Natural killer cell (primary cell): ENCODE data around the gene UPK1A. TPM values are rescaled to one million over a fixed set of nuclear protein-coding genes. Genes with fewer than 3 reads are reported as not detected.

Experiments used
- ATAC-seq, 3 donors: fragments of 150-1000 bp in 2 of 3; fragments of 200-7000 bp in 1 of 3; cut with Tn5 transposase; 1 replicate in 1 of 3; 2 replicates in 2 of 3; pipeline ENCODE4 v1.10.0; 2021; ENCODE audit warnings: mild to moderate bottlenecking in 2 of 3, moderate library complexity in 2 of 3
- DNase-seq, 2 donors: peaks; one replicate each; pipeline versions ENCODE4 v3.0.0 to v3.0.0-alpha.2; 2013 to 2021; ENCODE audit warnings: mixed read lengths in 1 of 2
- H3K27ac ChIP-seq: one replicate; pipeline ENCODE4 v1.5.1; 2013; ENCODE audit warnings: mild to moderate bottlenecking, low read length
- H3K27me3 ChIP-seq: one replicate; pipeline ENCODE4 v1.6.1; 2013; ENCODE audit warnings: low read length; ENCODE audit not compliant: control insufficient read depth, insufficient read depth
- H3K36me3 ChIP-seq: one replicate; pipeline ENCODE4 v1.6.1; 2013; ENCODE audit warnings: low read length; ENCODE audit not compliant: control insufficient read depth, insufficient read depth
- H3K4me1 ChIP-seq: one replicate; pipeline ENCODE4 v1.6.1; 2013; ENCODE audit warnings: low read length; ENCODE audit not compliant: control insufficient read depth, insufficient read depth
- H3K4me3 ChIP-seq: one replicate; pipeline ENCODE4 v1.5.1; 2013; ENCODE audit warnings: low read length
- H3K9me3 ChIP-seq: one replicate; pipeline ENCODE4 v1.6.1; 2013; ENCODE audit warnings: low read length; ENCODE audit not compliant: control insufficient read depth, insufficient read depth
- H3K27ac Mint-ChIP-seq, 2 donors: one replicate each; pipeline ENCODE4 v1.8.0; 2022; ENCODE audit warnings: mild to moderate bottlenecking in 2 of 2, mixed read lengths in 2 of 2, moderate library complexity in 1 of 2
- H3K27me3 Mint-ChIP-seq, 2 donors: one replicate each; pipeline ENCODE4 v1.8.0; 2022; ENCODE audit warnings: low read depth in 2 of 2, mixed read lengths in 2 of 2
- H3K36me3 Mint-ChIP-seq: one replicate; pipeline ENCODE4 v1.8.0; 2022; ENCODE audit warnings: mixed read lengths
- H3K4me1 Mint-ChIP-seq, 2 donors: one replicate each; pipeline ENCODE4 v1.8.0; 2022; ENCODE audit warnings: mixed read lengths in 2 of 2
- H3K4me3 Mint-ChIP-seq: one replicate; pipeline ENCODE4 v1.8.0; 2022; ENCODE audit warnings: mild to moderate bottlenecking, moderate library complexity, mixed read lengths
- H3K9me3 Mint-ChIP-seq, 2 donors: one replicate each; pipeline ENCODE4 v1.8.0; 2022; ENCODE audit warnings: mixed read lengths in 2 of 2
- WGBS: methylation state at CpG from one replicate; pipeline ENCODE4 v1.1.7; 2013; ENCODE audit warnings: missing lambda C conversion rate; ENCODE audit not compliant: insufficient coverage; 5-methylcytosine and 5-hydroxymethylcytosine counted together
- intact Hi-C: fragments of 100-400 bp; cut with micrococcal nuclease; formaldehyde crosslinking; loops from one replicate; pipeline ENCODE4 v1.14.2; 2022
- total RNA-seq, 4 donors: library from RNA; stranded (reverse); fragments of 120-200 nt in 1 of 4; gene quantifications; one replicate each; pipeline versions ENCODE4 v1.2.3 to v1.2.4, GENCODE V29; 2013 to 2022
- TF ChIP-seq, protein P1 (sequence below): fragments of 200-600 bp; IDR thresholded peaks from one replicate; pipeline ENCODE4 v1.8.0; 2022; ENCODE audit warnings: antibody characterized with exemption

Gene UPK1A
- total RNA-seq, 3 donors from 2014 or later (not counting 1 experiment from before 2014, with no cell fraction given): not detected

DNA sequence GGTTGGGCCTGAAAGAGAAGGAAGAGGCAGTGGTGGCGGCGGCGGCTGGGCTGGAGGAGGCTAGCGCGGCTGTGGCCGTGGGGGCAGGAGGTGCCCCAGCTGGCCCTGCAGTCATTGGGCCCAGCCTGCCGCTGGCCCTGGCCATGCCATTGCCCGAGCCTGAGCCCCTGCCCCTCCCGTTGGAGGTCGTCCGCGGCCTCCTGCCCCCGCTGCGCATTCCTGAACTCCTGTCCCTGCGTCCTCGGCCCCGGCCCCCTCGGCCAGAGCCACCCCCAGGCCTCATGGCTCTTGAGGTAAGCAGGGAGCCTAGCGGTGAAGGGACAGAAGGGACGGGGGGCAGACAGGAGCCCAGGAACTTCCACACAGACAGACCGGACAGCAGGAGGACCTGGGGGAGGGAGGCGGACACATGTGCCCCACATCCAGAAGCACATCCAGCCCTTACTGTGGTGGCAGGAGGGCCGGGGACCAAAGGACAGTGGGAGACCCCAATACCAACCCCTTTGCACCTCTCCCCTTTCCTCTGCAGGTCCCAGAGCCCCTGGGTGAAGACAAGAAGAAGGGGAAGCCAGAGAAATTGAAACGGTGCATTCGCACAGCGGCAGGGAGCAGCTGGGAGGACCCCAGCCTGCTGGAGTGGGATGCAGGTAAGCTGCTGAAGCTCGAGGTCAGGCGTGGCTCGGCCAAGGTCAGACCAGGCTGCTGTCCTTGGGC is 32.4 kb upstream of the UPK1A start:
- no peak overlapping the region for H3K4me3 ChIP-seq
- TF ChIP-seq, protein P1, sequence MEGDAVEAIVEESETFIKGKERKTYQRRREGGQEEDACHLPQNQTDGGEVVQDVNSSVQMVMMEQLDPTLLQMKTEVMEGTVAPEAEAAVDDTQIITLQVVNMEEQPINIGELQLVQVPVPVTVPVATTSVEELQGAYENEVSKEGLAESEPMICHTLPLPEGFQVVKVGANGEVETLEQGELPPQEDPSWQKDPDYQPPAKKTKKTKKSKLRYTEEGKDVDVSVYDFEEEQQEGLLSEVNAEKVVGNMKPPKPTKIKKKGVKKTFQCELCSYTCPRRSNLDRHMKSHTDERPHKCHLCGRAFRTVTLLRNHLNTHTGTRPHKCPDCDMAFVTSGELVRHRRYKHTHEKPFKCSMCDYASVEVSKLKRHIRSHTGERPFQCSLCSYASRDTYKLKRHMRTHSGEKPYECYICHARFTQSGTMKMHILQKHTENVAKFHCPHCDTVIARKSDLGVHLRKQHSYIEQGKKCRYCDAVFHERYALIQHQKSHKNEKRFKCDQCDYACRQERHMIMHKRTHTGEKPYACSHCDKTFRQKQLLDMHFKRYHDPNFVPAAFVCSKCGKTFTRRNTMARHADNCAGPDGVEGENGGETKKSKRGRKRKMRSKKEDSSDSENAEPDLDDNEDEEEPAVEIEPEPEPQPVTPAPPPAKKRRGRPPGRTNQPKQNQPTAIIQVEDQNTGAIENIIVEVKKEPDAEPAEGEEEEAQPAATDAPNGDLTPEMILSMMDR: no peak
- 97% methylated on average over 28 of the region's 29 CpGs for WGBS
- Mint-ChIP-seq H3K4me1 (peaks cover 16 to 31% of the 10 kb centered on the region in 2 donors), H3K9me3 (no peaks in the 10 kb centered on the region), H3K27me3 (no peaks in the 10 kb centered on the region), H3K4me3 (no peak overlapping the region), H3K27ac (no peak overlapping the region), H3K36me3 (peaks cover 11% of the 10 kb centered on the region)
- H3K36me3 ChIP-seq: peaks cover 57% of the 10 kb centered on the region
- H3K27me3 ChIP-seq: no peaks in the 10 kb centered on the region
- no peak overlapping the region for H3K27ac ChIP-seq
- H3K9me3 ChIP-seq: no peaks in the 10 kb centered on the region
- ATAC-seq: no peak
- H3K4me1 ChIP-seq: peaks cover 15% of the 10 kb centered on the region
- intact Hi-C loops: no loop called here
- no peak for DNase-seq

DNA sequence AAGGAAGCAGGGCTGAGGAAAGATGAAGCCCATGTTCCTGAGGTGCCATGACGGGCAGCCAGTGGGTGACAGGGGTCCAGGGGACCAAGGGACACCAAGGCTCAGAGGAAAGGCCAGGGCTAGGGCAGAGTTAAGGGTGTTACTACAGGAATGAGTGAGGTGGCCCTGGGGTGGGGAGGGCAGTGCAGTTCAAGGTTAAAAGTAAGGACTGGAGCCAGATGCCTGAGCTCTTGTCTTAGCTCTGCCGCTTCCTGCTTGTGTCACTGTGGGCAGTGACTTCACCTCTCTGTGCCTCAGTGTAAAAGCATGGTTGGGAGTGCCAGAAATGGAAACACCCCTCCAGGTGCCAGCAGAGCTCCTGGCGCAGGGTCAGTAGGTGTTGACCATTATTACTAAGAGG is 29.7 kb upstream of the UPK1A start:
- Histone ChIP-seq H3K4me1 (peaks cover 4% of the 10 kb centered on the region), H3K9me3 (no peaks in the 10 kb centered on the region), H3K27me3 (no peaks in the 10 kb centered on the region), H3K27ac (no peak overlapping the region), H3K4me3 (no peak overlapping the region), H3K36me3 (peaks cover 44% of the 10 kb centered on the region)
- peaks cover 7% of the 10 kb centered on the region for H3K36me3 Mint-ChIP-seq
- no peak for ATAC-seq
- H3K27ac Mint-ChIP-seq: no peak overlapping the region
- H3K4me3 Mint-ChIP-seq: no peak overlapping the region
- 98% methylated on average over 3 of the region's 3 CpGs for WGBS
- intact Hi-C loops: no loop called here
- TF ChIP-seq, protein P1: no peak
- no peaks in the 10 kb centered on the region for H3K9me3 Mint-ChIP-seq
- no peaks in the 10 kb centered on the region for H3K27me3 Mint-ChIP-seq
- peaks cover 9 to 10% of the 10 kb centered on the region in 2 donors for H3K4me1 Mint-ChIP-seq
- DNase-seq: no peak

DNA sequence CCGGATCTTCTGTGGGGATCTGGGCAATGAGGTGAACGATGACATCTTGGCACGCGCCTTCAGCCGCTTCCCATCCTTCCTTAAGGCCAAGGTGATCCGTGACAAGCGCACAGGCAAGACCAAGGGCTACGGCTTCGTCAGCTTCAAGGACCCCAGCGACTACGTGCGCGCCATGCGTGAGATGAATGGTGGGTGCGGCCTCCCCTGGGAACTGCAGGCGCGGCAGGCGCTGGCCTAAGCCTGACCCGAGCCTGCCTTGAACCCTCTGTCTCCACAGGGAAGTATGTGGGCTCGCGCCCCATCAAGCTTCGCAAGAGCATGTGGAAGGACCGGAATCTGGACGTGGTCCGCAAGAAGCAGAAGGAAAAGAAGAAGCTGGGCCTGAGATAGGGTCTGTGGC is 29.2 kb upstream of the UPK1A start:
- TF ChIP-seq, protein P1: no peak

DNA sequence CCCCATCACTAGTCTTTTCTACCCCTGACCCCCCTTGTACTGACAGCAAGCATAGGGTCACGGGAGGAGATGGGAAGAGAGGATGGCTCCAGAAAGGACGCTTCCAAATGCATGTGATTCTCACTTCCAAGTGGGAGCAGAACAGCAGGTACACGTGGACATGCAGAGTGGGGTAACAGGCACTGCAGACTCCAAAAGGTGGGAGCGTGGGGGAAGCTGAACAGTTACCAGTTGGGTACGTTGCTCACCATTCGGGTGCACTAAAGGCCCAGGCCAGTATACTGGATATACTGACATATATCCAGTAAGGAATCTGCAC is 27.0 kb upstream of the UPK1A start:
- no peaks in the 10 kb centered on the region for H3K27me3 Mint-ChIP-seq
- H3K4me3 ChIP-seq: no peak overlapping the region
- no peak overlapping the region for H3K27ac ChIP-seq
- peaks cover 24% of the 10 kb centered on the region for H3K4me1 ChIP-seq
- intact Hi-C loops: no loop called here
- peaks cover 0 to 2% of the 10 kb centered on the region in 2 donors for H3K4me1 Mint-ChIP-seq
- DNase-seq (no peak), ATAC-seq (no peak)
- TF ChIP-seq, protein P1: no peak
- H3K36me3 Mint-ChIP-seq: no peaks in the 10 kb centered on the region
- H3K36me3 ChIP-seq: peaks cover 19% of the 10 kb centered on the region
- H3K9me3 ChIP-seq: no peaks in the 10 kb centered on the region
- WGBS: 81% methylated on average over 6 of the region's 6 CpGs
- H3K4me3 Mint-ChIP-seq: no peak overlapping the region
- peak overlapping the region in 1 of 2 donors; percentile 68 for H3K27ac Mint-ChIP-seq
- H3K27me3 ChIP-seq: no peaks in the 10 kb centered on the region
- H3K9me3 Mint-ChIP-seq: no peaks in the 10 kb centered on the region

More for the DNA sequence above, 29.2 kb upstream of the UPK1A start:
- Histone ChIP-seq H3K27me3 (no peaks in the 10 kb centered on the region), H3K36me3 (peaks cover 40% of the 10 kb centered on the region), H3K4me3 (no peak overlapping the region), H3K4me1 (peaks cover 9% of the 10 kb centered on the region), H3K27ac (no peak overlapping the region), H3K9me3 (no peaks in the 10 kb centered on the region)
- WGBS: 97% methylated on average over 25 of the region's 25 CpGs
- DNase-seq (no peak), ATAC-seq (no peak)
- Mint-ChIP-seq H3K4me1 (peaks cover 5 to 6% of the 10 kb centered on the region in 2 donors), H3K9me3 (no peaks in the 10 kb centered on the region), H3K27ac (no peak overlapping the region), H3K4me3 (no peak overlapping the region), H3K36me3 (peaks cover 2% of the 10 kb centered on the region), H3K27me3 (no peaks in the 10 kb centered on the region)
- intact Hi-C loops: no loop called here
